Measurements from ENCODE around the gene SEPTIN10.
"Not testable (repeated sequence)": the region's sequence is repeated elsewhere in the genome, so short reads cannot be mapped to it uniquely, and the experiment has no call there.

The SEPTIN10 gene

GRCh38 chr2:109633284-109633961 is 19.7 kb upstream of the SEPTIN10 start:
- DNase-seq = no peak

- no peak for DNase-seq
Observed at GRCh38 chr2:109632158-109632789, 18.5 kb upstream of the SEPTIN10 start.

GRCh38 chr2:109631741-109632140 is 18.0 kb upstream of the SEPTIN10 start:
- no peak for DNase-seq

GRCh38 chr2:109630441-109631430 is 17.0 kb upstream of the SEPTIN10 start:
- no peak for DNase-seq

- DNase-seq = no peak
Observed at GRCh38 chr2:109629867-109630266, 16.1 kb upstream of the SEPTIN10 start.

- not testable (repeated sequence) for DNase-seq
Observed at GRCh38 chr2:109628321-109628720, 14.6 kb upstream of the SEPTIN10 start.

- DNase-seq = no peak
Observed at GRCh38 chr2:109624339-109624738, 10.6 kb upstream of the SEPTIN10 start.

GRCh38 chr2:109623923-109624322 is 10.2 kb upstream of the SEPTIN10 start:
- DNase-seq = no peak

- no peak for DNase-seq
Observed at GRCh38 chr2:109623297-109623696, 9.5 kb upstream of the SEPTIN10 start.

GRCh38 chr2:109619032-109619615 is 5.4 kb upstream of the SEPTIN10 start:
- DNase-seq = no peak

- no peak for DNase-seq
Observed at GRCh38 chr2:109616184-109616583, 2.4 kb upstream of the SEPTIN10 start.

GRCh38 chr2:109615637-109616144 is 1.9 kb upstream of the SEPTIN10 start:
- DNase-seq = no peak

GRCh38 chr2:109614715-109615636 is 1.2 kb upstream of the SEPTIN10 start:
- DNase-seq = no peak

GRCh38 chr2:109613081-109613921 is 465 bp downstream of the SEPTIN10 start:
- DNase-seq = peak; percentile 12

GRCh38 chr2:109611467-109612095 is 2.2 kb downstream of the SEPTIN10 start:
- DNase-seq = no peak

GRCh38 chr2:109609352-109610024 is 4.3 kb downstream of the SEPTIN10 start:
- no peak for DNase-seq

- DNase-seq = no peak
Observed at GRCh38 chr2:109607766-109608165, 6.0 kb downstream of the SEPTIN10 start.

- no peak for DNase-seq
Observed at GRCh38 chr2:109604597-109604996, 9.2 kb downstream of the SEPTIN10 start.

- no peak for DNase-seq
Observed at GRCh38 chr2:109602617-109603188, 11.1 kb downstream of the SEPTIN10 start.
